ENCODE measurements around the gene ANKRD44. TPM values are rescaled to one million over a fixed set of nuclear protein-coding genes. Genes with fewer than 3 reads are reported as not detected.
A peak's percentile ranks its signal among the peaks of the same experiment; 100 is the strongest.

The ANKRD44 gene
- total RNA-seq, 4 donors from 2014 or later: 1.8 to 6.3 (median 3.0) TPM

- TF ChIP-seq POLR2A (IDR thresholded peaks at IDR 0.05) (no peak), CTCF (IDR thresholded peaks at IDR 0.05 in 4 of 5, conservative IDR thresholded peaks at IDR 0.05 in 1 of 5) (no peak)
- DNase-seq: no peak
- Histone ChIP-seq H3K27ac (peak overlapping the region in 1 of 4 donors; percentile 3), H3K27me3 (no peaks in the 10 kb centered on the region), H3K4me1 (peaks cover 5 to 7% of the 10 kb centered on the region in 2 donors), H3K36me3 (no peaks in the 10 kb centered on the region), H3K9me3 (no peaks in the 10 kb centered on the region), H3K4me3 (no peak overlapping the region)
- intact Hi-C loops (cut with DNase I; ENCODE audit: low total_unique reads): no loop called here
- in situ Hi-C loops (cut with MboI; ENCODE audit: low sequenced_read_pairs in 4 of 4): no loop called here
- peak in 1 of 2 donors; percentile 77 for ATAC-seq
Observed at GRCh38 chr2:196941398-196942078, 369.0 kb downstream of the ANKRD44 start.

DNA sequence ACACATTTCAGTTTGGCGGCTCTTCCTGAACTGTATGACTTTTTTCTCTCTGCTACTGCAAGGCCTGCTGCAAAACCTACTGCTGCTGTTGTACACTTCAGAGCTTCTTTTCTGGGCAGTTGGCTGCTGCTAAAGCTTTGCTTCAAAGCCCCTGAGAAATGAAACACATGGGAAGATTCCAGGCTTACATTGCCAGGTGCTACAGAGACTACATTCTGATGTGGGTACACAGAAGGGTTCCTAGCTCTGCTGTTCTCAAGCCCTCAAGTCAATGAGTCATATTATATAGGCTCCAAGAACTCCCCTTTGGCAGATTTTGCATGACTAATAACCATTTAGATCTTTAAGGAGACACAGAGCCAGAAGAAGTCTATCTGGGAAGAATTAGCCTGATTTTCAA is 371.2 kb downstream of the ANKRD44 start:
- intact Hi-C loops (cut with DNase I; ENCODE audit: low total_unique reads) (no loop called here), in situ Hi-C loops (cut with MboI; ENCODE audit: low sequenced_read_pairs in 4 of 4) (no loop called here)
- H3K27ac ChIP-seq: no peak overlapping the region
- H3K27me3 ChIP-seq: no peaks in the 10 kb centered on the region
- no peak for TF ChIP-seq POLR2A (IDR thresholded peaks at IDR 0.05)
- no peak for TF ChIP-seq CTCF (IDR thresholded peaks at IDR 0.05 in 4 of 5, conservative IDR thresholded peaks at IDR 0.05 in 1 of 5)
- H3K4me3 ChIP-seq: no peak overlapping the region
- H3K36me3 ChIP-seq: no peaks in the 10 kb centered on the region
- ATAC-seq: no peak
- no peaks in the 10 kb centered on the region for H3K9me3 ChIP-seq
- DNase-seq: no peak
- H3K4me1 ChIP-seq: peaks cover 5 to 7% of the 10 kb centered on the region in 2 donors

Other genes starting within 250 kb of the ANKRD44 start
- gene SF3B1, start 124.2 kb upstream of the ANKRD44 start, total RNA-seq: 100 to 1,000 TPM; 137 to 297 (median 158) TPM
- 10 to 100 TPM in 2 of 4 donors, 1 to 10 TPM in 2; 7.4 to 21.5 (median 13.7) TPM for gene COQ10B, start 142.8 kb upstream of the ANKRD44 start, total RNA-seq
- 100 to 1,000 TPM in 1 of 4 donors, 10 to 100 TPM in 3; 82.0 to 104 (median 88.2) TPM for gene HSPD1, start 189.1 kb upstream of the ANKRD44 start, total RNA-seq
- gene HSPE1, start 189.6 kb upstream of the ANKRD44 start, total RNA-seq: 100 to 1,000 TPM in 1 of 4 donors, 10 to 100 TPM in 3; 43.2 to 122 (median 88.0) TPM
- gene MOB4, start 205.3 kb upstream of the ANKRD44 start, total RNA-seq: 10 to 100 TPM; 29.3 to 41.3 (median 38.2) TPM

Data from gastrocnemius medialis (tissue), 4 donors.